Smooth muscle cell of the brain vasculature (primary cell): ENCODE measurements around the gene DMTF1.
"Not testable (repeated sequence)": the region's sequence is repeated elsewhere in the genome, so short reads cannot be mapped to it uniquely, and the experiment has no call there.

Source experiments
- DNase-seq: peaks from one replicate; pipeline ENCODE4 v3.0.0-alpha.2; 2012; ENCODE audit warnings: low read depth, low spot score

DMTF1 gene, protein sequence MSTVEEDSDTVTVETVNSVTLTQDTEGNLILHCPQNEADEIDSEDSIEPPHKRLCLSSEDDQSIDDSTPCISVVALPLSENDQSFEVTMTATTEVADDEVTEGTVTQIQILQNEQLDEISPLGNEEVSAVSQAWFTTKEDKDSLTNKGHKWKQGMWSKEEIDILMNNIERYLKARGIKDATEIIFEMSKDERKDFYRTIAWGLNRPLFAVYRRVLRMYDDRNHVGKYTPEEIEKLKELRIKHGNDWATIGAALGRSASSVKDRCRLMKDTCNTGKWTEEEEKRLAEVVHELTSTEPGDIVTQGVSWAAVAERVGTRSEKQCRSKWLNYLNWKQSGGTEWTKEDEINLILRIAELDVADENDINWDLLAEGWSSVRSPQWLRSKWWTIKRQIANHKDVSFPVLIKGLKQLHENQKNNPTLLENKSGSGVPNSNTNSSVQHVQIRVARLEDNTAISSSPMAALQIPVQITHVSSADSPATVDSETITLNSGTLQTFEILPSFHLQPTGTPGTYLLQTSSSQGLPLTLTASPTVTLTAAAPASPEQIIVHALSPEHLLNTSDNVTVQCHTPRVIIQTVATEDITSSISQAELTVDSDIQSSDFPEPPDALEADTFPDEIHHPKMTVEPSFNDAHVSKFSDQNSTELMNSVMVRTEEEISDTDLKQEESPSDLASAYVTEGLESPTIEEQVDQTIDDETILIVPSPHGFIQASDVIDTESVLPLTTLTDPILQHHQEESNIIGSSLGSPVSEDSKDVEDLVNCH

DNA sequence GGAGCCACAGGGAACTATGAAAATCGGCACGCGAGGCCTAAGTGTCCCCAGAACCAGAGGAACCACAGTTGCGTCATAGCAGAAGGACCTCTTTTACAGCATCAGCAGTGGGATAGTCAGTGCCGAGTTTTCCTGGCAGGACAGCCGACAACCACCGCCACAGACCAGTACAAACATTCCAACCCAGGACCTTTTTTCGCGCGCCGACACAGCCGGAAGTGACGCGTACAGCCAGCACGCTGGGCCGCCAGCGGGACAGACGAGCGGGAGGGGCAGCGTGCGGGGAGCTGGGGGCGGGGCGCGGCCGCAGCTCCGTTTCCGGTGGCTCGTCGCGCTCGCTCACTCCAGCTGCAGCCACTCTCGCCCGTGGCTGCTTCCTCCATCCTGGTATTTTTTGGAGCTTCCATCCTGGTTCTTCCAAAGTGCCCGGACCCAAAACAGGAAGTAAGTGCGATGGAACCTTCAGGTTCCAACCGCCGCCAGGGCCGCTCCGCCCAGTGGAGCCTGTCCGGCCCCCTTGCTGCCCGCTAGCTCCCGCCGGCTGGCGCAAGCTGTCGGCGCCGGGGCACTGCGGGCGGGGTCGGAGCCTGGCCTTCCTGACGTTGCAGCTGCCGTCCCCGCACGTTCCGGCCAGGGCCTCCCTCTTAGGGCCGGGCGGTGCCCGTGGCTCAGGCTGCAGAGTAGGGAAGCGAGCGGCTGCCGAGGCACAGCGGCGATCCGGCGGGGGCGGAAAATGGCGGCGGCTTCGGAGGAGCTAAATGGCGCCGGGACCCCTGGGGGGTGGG lies at the start of gene DMTF1:
DMTF1 (plus strand) TSS at position 342 of the 785 bp plus-strand sequence. CDS start 12,489 bp downstream, outside the sequence.
- peak; percentile 84 for DNase-seq

- no peak for DNase-seq
These were observed 46.9 kb upstream of the DMTF1 start for GRCh38 chr7:87105401-87105800.

DNA sequence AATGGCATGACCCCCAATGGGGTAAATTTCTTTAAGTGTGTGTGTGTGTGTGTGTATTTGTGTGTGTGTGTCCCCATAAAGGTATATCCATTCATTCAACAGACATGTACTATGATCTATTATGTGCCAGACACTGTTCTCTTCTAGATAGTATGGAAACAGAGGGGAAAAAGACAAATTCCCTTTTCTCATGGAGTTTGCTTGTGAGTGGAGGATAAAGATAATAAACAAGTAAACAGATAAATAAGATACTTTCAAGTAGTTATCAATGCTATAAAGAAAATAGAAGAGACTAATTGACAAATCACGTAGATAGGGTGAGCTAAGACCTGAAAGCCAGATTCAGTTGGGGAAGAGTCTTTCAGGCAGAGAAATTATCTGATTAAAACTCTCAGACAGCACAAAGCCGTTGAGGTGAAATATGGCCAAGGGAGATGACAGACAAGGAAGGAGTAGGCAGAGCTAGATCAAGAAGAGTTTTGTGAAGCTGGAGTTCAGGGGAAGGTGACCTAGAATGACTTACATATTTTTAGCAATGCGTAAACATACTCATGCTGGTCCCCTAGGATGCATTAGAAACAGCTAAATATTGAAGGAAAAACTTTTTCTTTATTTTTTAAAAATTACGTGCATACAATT lies 45.2 kb upstream of the DMTF1 start:
- no peak for DNase-seq

GRCh38 chr7:87107949-87108776 lies 44.1 kb upstream of the DMTF1 start:
- DNase-seq = no peak

GRCh38 chr7:87110778-87111177 lies 41.5 kb upstream of the DMTF1 start:
- DNase-seq = no peak

GRCh38 chr7:87111877-87112276 lies 40.4 kb upstream of the DMTF1 start:
- DNase-seq = no peak

- DNase-seq = no peak
These were observed 39.2 kb upstream of the DMTF1 start for GRCh38 chr7:87113077-87113476.

GRCh38 chr7:87113904-87114303 lies 38.3 kb upstream of the DMTF1 start:
- DNase-seq = not testable (repeated sequence)

- DNase-seq = not testable (repeated sequence)
These were observed 36.5 kb upstream of the DMTF1 start for GRCh38 chr7:87115772-87116171.

- DNase-seq = no peak
These were observed 35.9 kb upstream of the DMTF1 start for GRCh38 chr7:87116315-87116714.

DNA sequence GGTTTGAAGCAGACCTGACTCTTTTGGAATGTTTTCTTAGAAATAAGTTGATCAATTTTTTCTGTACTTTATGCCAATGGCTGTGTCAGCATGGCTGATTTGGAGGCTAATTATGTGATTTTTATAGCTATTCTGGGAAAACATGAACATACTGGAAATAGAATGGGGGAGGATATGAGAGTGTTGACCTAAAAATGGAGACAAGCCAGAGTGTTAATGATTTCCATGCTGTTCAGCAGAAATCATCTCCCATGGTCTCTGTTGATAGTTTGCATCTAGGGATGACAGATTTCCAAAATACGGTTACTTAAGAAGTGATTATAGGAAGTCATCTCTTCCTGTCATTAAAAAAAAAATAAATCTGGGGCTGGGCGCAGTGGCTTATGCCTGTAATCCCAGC lies 32.7 kb upstream of the DMTF1 start:
- no peak for DNase-seq

- no peak for DNase-seq
These were observed 29.1 kb upstream of the DMTF1 start for GRCh38 chr7:87123105-87123504.

DNA sequence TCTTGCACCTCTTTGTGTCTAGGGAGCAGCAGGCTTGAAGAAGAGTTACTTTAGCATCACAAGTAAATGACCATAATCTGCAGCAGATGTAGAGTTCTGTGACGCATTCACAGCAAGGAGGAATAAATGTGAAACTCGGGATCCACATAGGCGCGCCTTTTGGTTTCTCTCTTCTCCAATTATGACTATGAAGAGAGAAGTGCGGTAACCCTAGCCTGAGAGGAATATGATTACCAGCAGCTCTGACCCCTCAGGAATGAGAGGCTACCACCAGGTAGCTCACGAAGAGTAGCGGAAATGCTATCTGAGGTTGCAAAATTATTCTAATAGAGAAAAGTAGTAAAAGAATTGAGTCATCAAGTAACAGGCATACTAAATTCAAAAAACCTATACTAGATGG lies 25.2 kb upstream of the DMTF1 start:
- no peak for DNase-seq

- no peak for DNase-seq
These were observed 23.4 kb upstream of the DMTF1 start for GRCh38 chr7:87128861-87129267.

DNA sequence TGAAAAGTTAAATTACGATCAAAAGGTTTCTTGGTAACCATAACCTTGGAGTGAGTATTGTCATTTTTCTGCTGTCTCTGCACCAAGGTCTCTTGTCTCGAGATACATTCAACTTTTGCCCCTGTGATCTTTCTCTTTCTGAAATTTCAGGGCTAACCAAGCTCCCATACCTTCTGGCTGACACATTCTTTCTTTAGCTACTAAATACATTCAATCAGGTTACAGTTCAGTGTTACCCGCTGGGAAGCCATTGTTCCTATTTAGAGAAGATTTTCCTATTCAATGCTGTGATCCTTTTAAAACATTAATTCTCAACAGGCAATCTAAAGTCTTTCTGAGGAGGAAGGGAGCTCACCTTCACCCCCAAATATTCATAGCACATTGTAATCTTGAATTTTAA lies 22.9 kb upstream of the DMTF1 start:
- DNase-seq = no peak

- no peak for DNase-seq
These were observed 22.4 kb upstream of the DMTF1 start for GRCh38 chr7:87129848-87130247.

DNA sequence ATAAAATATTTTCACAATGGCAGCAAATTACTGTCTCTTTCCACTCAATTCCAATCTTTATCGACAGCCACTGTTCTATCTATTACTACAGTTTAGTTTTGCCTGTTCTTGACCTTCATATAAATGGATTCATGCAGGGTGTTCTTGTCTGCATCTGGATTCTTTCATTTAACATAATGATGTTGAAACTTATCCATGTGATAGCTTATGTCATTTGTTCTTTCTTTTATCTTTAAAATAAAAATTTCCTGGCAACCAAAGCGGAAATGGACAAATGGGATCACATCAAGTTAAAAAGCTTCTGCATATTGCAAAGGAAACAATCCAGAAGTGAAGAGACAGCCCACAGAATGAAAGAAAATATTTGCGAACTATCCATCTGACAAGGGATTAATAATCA lies 20.5 kb upstream of the DMTF1 start:
- no peak for DNase-seq

DNA sequence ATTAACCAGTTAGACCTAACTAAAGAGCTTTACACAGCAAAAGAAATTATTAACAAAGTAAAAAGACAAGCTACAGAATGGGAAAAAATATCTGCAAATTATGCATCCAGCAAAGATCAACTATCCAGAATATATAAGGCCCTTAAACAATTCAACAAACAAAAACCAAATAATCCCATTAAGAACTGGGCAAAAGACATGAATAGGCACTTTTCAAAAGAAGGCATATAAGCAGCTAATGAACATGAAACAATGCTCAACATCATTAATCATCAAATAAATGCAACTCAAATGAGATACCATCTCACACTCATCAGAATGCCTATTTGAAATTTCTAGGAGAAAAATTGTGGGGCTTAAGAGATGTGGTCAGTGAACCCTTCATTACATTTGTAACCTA lies 15.0 kb upstream of the DMTF1 start:
- DNase-seq = no peak

DNA sequence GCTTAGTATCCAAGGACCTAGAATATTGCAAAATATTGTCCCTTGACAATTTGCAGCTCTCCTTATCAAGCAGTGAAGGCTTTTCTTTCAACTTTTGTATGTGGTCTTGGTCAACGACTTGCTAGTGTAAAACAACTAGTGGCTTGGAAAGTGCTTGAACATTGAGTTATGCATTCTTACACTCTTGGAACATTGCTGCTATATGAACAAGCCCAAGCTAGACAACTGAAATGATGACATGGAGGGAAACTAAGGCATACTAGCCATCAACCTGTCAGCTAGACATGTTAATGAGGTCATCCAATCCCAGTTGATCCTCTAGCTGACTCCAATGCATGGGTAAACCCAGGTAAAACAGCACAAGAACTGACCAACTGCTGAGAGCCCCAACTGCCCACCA lies 12.7 kb upstream of the DMTF1 start:
- DNase-seq = no peak

DNA sequence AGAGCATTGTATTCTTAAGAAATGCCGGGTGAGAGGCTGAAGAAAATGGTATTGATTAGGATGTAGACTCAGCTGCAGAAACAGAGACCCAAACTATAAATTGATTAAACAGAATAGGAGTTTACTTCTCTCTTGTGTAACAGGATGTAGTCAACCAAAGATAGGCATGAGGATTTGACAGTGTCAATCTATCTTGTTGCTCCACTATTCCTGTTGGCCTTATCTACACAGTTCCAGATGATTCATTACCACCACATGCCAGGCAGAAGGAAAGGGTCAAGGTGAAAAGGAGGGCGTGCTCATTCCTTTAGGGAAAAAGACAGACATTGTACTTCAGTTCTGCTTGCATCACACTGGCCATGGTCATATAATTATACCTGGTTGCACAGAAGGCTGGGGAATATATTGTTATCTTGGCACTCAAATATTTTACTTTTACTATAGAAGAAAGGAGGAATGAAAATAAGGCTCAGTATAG lies 11.9 kb upstream of the DMTF1 start:
- DNase-seq = no peak
